ENCODE data around the gene C1orf167.

The C1orf167 gene, protein sequence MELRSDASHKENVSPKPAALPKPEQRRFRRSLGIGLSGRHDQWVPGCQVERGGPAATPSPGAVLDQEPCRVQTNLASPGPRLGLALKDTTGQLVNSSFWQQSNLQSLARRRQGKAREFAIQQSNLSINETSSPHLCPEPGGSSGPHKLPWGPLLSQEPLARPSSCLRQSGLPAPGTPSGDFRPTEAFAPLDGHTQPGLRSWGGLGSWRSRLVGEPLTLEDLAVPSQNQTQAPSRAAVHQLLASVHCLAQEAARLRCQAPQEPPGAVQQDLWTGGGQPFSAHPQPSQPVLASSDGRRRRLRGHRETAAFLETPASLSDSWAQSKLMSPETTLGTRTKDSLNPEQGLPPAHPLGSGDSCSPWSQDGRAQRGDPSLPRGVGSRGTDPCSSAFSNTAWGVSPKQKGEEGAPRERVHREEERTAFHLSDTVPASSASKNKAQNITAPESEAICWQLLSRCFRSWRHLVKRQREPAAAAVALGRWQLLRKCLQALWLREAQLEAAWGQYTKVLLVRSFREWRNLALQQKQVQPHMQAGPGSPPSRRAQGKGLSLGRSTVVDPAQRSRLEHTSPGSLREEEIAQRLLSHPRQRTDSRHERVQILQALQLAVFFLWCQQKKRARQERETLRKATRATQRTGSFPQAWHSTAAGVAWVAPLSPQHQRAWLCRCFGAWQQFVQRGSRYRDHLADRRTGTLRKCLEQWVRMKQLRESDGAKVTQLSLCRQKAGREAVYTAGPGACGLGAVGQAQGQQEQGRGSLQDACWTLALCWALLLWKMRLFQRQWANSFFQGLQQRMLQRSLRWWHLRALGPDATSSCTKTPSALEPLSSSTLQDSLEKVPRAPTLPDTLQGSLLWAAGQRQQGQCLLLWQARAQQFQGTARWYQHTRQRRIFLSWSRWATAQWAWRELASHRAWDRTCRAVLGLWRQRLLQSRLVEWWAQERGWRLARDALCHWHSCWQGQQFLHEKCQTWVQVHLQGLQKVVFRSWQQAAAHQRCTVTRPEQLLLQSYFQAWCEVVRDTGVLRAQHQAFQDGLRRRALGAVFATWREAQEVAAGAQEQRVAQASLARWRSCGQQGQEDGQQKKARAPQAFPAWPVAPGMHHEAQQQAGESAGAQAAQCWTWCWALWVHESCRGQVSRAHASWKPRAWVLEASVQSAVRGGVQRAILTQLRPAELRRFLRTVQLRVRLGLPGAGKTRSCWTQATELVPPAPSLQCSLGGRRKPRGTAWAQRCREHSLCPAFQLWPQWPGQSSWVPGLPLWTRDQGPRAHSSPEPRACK (N-terminal part only)

DNA sequence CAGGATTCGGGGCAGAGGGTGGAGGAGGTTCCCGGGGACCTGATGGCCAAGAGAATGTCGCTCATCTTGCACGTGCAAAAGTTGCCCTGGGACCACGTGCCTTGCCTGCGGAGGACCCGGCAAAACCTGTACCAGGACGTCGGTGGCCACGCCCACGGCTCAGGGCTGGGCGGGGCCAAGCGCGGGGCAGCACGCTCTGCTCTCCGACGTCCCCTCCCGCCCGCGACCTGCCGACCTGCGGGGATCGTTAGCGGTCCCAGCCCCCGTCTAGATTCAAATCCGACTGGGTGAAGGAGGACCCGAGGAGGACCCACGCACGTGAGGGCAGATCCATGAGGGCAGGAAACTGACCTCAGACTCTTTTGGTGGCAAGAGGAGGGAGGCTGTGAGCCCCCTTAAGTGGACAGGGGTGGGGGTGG, at the start of gene C1orf167:
Gene C1orf167 (plus strand): TSS at position 206 of the 419 bp plus-strand sequence. CDS start 2,208 bp downstream, outside the sequence.
- no peak for DNase-seq (ENCODE audit: low read depth)

- no peak for DNase-seq (ENCODE audit: low read depth)
These were observed 49.7 kb upstream of the C1orf167 start for GRCh38 chr1:11712285-11712684.

DNA sequence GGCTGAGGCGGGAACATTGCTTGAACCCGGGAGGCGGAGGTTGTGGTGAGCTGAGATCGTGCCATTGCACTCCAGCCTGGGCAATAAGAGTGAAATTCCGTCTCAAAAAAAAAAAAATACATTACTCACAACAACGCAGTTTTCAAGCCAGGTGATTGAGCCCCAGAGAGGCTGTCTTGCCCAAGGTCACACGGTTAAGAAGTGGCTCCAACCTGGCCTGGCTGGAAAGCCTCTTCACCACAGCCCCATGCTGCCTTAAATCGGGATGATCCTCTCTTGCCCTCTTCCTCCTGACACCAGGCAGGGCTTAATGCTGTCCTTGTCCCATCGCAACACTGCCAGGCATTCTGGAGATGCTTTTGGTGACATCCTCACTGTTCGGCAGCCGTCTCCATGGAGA, 48.9 kb upstream of the C1orf167 start:
- no peak for DNase-seq (ENCODE audit: low read depth)

DNA sequence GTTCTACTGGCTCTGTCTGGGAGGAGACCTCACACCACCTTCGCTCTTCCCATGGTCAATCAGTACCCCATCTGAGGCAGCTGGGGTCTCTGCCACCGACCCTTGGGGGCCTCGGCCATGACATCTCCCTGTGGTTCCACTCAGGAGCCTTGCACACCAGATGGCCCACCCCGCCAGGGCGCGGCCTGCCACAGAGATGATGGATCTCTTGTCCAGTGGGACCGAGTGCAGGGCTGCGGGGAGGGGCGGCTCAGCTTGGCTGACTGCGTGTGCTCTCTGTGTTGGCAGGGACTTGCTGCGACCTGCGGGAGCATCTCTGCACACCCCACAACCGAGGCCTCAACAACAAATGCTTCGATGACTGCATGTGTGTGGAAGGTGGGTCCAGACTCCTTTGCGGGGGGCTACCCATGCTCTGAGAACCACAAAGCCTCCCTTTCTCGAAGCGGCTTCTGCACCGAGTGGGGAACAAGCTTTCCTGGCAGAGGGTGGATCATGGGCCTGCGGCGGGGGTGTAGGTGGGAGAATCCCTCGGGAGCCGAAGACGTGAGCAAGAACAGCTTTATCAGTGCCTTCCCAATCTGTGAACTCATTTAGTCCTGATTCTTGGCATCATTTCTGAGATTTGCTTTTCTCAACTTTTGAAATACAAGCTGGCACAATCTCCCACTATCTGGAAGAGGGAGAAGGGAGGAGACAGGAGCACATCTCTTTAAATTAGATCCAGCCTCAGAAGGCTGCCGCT, 47.0 kb upstream of the C1orf167 start:
- DNase-seq (ENCODE audit: low read depth), result no peak

GRCh38 chr1:11719313-11720032, 42.5 kb upstream of the C1orf167 start:
- DNase-seq (ENCODE audit: low read depth), result no peak

DNA sequence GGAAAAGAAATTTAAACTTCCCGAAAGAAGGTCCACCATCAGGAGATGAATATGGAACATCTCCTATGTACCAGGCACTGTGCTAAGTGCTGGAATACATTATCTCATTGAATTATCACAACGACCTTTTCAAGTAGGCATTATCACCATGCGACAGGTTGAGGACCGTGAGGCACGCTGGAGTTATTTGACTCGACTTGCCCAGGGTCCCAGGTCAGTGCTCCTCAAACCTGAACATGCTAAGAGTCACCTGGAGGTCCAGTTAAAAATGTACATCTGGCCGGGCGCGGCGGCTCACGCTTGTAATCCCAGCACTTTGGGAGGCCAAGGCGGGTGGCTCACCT, 42.0 kb upstream of the C1orf167 start:
- no peak for DNase-seq (ENCODE audit: low read depth)

DNA sequence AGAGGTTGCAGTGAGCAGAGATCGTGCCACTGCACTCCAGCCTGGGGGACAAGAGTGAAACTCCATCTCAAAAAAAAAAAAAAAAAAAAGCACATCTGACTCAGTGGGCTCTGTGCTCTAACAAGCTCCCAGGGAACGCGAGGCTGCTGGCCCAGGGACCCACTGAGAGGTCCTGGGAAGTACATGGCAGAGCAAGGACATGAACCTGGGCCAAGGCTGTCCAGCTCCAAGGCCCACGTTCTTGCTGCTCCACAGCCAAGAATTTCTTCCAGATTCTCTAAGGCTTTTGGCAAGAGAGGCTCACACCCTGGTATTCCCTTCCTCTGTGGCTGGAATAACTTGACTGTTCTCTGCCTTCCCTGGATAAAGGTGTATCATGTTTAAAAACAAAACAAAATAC, 41.5 kb upstream of the C1orf167 start:
- no peak for DNase-seq (ENCODE audit: low read depth)

DNA sequence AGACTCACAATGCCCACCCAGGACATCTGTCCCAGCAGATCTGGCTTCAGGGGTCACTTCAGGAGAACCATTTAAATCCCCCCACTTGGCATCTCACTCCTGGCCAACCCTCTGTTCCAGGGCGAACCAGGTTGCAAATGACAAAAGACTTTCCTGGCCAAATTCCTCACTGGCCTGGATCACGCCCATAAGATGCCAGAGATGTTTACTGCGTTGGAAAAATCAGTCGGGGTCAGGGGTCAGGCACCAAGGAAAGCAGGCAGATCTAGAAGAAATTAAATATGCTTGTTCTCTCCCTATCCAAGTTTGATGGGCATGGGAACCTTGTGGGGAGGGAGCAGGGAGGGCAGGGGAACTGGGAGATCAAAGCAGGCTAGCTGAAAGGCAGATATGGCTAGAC, 40.7 kb upstream of the C1orf167 start:
- no peak for DNase-seq (ENCODE audit: low read depth)

DNA sequence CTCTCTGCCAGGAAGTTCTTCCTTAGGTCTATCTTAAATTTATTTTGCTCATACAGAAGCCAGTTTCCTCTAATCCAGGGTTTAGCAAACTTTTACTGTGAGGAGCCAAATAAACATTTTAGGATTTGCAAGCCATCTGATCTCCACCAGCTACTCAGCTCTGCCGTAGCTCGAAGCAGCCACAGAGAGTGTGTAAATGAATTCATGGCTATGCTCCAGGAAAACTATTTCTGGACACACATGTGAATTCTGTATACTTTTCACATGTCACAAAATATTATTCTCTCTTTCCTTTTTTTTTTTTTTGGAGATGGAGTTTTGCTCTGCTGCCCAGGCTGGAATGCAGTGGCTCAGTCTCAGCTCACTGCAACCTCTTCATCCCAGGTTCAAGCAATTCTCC, 39.5 kb upstream of the C1orf167 start:
- no peak for DNase-seq (ENCODE audit: low read depth)

- no peak for DNase-seq (ENCODE audit: low read depth)
These were observed 36.4 kb upstream of the C1orf167 start for GRCh38 chr1:11725616-11726015.

DNA sequence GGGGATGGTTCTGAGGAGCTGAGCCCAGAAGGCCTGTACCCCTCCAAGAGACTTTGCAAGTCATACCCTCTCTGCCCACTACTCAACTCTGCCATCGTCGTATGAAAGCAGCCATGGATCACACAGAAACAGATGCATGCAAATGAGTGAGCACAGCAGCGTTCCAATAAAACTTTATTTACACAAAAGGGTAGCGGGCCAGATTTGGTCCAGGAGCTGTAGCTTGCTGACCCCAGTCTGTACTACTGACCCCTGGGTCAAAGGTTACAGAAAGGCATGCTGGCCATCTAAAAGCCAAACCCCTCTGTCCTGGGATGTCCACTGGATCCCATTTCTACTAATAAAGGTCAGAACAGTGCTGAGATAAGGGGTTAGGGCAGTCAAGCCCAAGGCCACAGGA, 34.9 kb upstream of the C1orf167 start:
- DNase-seq (ENCODE audit: low read depth), result no peak

DNA sequence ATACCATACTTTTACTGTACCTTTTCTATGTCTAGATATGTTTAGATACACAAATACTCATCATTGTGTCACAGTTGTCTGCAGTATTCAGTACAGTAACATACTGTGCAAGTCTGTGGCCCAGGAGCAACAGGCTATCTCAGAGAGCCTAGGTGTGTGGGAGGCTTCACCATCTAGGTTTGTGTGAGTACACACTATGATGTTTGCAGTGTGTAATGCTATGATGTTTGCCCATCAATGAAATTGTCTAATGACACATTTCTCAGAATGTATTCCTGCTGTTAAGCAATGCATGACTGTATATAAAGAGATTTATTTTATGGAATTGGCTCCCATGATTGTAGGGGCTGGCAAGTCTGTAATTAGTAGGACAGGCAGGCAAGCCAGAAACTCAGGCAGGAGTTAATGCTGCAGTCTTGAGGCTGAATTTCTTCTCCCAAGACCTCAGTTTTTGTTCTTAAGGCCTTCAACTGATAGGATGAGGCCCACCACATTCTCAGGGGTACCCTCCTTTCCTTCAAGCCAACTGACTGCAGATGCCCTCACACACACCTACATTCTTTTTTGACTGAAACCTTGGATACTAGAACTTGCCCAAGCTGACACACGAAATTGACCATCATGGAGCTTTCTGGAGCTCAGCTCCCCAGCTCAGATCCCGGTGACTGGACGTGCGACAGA, 33.7 kb upstream of the C1orf167 start:
- DNase-seq (ENCODE audit: low read depth), result no peak

DNA sequence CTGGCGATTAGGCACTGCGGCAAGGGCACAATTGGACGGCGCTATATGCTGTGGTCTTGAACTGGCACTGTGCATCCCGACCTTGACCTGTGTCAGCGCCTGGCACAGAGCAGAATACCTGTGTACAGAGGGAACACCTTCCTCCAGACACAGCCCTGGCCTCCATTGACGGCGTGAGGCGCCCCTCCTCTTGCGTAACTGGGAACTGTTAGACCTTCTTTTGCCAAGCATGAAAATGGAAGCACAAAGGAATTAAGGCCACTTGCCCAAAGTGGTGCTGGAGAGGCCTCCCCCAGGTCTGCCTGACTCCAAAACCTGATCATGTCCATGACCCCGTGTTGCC, 32.9 kb upstream of the C1orf167 start:
- DNase-seq (ENCODE audit: low read depth), result no peak

DNA sequence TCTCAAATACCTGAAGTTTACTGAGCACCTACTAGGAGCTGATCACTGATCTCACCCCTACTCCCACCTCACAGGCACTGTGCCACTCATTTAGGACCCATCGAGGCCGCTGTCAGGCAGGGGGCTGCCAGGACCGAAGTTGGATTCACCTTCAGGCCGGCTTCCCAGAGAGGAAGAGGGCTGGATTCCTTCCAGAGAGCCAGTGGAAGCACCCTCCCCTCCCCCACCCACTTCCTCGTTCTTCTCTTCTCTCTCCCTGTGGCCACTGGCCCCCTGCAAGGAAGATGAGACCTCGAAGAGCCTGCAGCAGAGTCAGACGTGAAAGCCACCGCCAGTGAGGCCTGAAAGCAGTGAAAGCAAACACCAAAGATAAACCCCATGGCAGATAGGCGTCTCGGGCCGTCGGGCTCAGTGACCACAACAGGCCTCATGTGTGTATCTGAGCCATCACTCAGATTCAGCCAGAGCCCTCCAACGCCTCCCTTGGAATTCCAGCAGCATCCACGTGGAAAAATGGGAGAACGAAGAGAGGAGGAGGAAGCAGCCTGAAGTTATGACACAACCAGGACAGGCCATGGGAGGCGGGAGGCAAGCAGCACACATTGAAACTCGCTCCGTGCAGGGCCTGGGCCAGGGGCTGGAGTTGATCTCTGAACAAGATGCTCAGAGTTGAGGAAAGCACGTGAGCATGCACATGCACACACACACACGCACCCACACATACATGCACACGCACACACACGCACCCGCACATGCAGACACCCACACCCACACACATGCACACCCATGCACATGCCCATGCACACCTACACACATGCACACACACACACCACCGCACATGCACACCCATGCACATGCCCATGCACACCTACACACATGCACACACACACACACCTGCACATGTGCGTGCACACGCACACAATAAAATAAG, 32.2 kb upstream of the C1orf167 start:
- DNase-seq (ENCODE audit: low read depth), result no peak

DNA sequence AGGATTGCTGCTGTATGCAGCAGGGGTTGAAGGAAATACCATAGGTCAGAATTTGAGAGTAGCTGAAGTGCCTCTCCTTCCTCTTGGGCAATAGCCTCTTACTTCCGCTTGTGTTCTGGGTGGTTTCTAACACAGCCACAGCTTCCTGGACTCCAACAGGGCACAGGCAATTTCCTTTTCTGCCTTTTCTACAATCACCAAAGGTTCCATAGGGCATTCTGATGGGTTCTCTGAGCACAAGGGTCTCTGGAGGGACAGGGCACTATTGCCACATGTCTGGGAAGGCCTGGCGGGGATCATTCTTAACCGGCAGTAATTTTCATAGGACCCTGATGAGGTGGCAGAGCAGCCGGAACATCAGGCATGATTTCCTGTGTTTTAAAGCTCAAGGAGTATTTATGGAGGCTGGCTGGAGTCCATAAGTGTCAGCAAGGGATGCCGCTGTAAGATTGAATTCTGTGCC, 31.5 kb upstream of the C1orf167 start:
- no peak for DNase-seq (ENCODE audit: low read depth)

DNA sequence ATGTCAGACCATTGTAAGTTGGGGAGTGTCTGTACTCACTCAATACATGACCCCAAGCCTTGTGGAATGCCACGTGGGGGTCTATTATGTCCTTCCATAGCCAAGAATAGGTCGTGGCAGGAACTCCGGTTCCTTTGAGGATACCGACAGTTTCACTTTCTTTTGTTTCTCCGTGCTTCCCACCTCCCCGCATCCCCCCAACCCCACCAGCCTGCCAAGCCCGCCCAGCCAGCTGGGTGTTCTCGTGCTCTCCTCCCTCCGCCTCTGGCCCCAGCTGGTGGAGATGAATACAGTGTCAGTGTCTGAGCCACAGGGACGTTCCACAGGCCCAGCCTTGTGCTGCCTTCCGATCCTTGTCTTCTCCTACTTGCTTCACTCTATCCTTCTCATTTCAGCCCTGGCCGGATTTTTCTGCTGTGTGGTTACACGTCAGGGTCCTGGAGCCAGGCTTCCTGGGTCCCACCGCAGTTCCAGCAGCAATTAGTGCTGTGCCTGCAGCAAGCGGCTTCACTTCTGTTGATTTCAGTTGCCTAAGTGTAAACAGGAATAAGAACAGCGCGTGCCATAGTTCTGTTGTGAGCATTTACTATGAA, 30.2 kb upstream of the C1orf167 start:
- DNase-seq (ENCODE audit: low read depth), result no peak

DNA sequence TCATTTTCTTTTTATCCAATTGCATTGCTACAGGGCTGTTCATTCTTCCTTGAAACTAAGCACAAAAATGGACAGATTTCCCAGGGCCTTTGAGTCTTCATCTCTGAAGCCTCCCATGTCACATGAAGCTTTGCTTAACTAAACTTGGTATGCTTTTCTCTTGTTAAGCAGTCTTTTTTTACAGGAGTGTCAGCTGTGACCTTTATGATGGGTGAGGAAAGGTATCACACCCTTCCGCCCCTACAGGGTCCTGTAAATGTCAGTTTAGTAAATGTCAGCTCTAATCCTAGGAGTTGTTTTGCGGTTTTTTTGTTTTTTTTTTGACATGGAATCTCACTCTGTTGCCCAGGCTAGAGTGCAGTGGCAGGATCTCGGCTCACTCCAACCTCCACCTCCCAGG, 28.7 kb upstream of the C1orf167 start:
- no peak for DNase-seq (ENCODE audit: low read depth)

DNA sequence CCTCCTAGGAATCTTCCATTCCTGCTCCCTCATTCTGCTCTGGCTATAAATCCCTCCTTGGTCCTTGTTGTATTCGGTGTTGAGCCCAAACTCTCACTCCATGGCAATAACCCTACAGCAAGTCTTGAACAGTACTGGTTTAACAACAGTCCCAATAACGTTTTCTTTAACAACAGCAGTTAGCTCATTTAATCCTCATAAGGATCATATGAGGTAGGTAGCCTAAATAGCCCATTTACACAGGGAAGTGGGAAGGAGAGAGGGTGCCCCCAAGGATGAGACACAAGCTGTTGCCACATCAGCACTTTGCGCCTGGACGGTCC, 26.5 kb upstream of the C1orf167 start:
- DNase-seq (ENCODE audit: low read depth), result no peak

Data from GM04503 (cell line).